ENCODE measurements around the gene DYRK2.
"Not testable (repeated sequence)": the region's sequence is repeated elsewhere in the genome, so short reads cannot be mapped to it uniquely, and the experiment has no call there.

DNA sequence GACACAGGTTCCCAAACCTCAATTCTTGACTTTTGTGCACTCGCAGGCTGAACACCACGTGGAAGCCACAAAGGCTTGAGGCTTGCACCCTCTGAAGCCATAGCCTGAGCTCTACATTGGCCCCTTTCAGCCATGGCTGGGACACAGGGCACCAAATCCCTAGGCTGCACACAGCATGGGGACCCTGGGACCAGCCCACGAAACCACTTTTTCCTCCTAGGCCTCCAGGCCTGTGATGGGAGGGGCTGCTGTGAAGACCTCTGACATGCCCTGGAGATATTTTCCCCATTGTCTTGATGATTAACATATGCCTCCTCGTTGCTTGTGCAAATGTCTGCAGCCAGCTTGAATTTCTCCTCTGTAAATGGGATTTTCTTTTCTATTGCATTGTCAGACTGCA lies 25.0 kb downstream of the DYRK2 start:
- TF ChIP-seq, protein P1, sequence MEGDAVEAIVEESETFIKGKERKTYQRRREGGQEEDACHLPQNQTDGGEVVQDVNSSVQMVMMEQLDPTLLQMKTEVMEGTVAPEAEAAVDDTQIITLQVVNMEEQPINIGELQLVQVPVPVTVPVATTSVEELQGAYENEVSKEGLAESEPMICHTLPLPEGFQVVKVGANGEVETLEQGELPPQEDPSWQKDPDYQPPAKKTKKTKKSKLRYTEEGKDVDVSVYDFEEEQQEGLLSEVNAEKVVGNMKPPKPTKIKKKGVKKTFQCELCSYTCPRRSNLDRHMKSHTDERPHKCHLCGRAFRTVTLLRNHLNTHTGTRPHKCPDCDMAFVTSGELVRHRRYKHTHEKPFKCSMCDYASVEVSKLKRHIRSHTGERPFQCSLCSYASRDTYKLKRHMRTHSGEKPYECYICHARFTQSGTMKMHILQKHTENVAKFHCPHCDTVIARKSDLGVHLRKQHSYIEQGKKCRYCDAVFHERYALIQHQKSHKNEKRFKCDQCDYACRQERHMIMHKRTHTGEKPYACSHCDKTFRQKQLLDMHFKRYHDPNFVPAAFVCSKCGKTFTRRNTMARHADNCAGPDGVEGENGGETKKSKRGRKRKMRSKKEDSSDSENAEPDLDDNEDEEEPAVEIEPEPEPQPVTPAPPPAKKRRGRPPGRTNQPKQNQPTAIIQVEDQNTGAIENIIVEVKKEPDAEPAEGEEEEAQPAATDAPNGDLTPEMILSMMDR (IDR thresholded peaks at IDR 0.05; ENCODE audit: low read length): not testable (repeated sequence)
- TF ChIP-seq EZH2phosphoT487 (IDR thresholded peaks at IDR 0.05; ENCODE audit: low read length); EZH2 (optimal IDR thresholded peaks at IDR 0.05; ENCODE audit: low read depth, low read length): not testable (repeated sequence)
